GM06990 (cell line): ENCODE results near the gene GULP1.

Source experiments
- DNase-seq: peaks from one replicate; pipeline ENCODE4 v3.0.0-alpha.2; 2011; ENCODE audit not compliant: insufficient read length; ENCODE audit errors: extremely low read depth
- H3K27me3 ChIP-seq: replicated peaks from 2 replicates; pipeline ENCODE4 v1.6.0; 2011; ENCODE audit warnings: low read length; ENCODE audit not compliant: control insufficient read depth, insufficient read depth
- H3K36me3 ChIP-seq: 2 replicates; pipeline ENCODE4 v1.5.1; 2011; ENCODE audit warnings: low read length; ENCODE audit not compliant: control insufficient read depth, insufficient read depth
- H3K4me3 ChIP-seq: replicated peaks from 2 replicates; pipeline ENCODE4 v1.5.1; 2011; ENCODE audit warnings: low read depth, mild to moderate bottlenecking, control low read depth, low read length
- TF ChIP-seq, protein P1 (sequence below): IDR thresholded peaks from 2 replicates; pipeline ENCODE4 v1.5.1; 2011; ENCODE audit warnings: low read length, control low read depth, mild to moderate bottlenecking, inconsistent platforms; ENCODE audit not compliant: insufficient read depth, poor library complexity, severe bottlenecking

The GULP1 gene

DNA sequence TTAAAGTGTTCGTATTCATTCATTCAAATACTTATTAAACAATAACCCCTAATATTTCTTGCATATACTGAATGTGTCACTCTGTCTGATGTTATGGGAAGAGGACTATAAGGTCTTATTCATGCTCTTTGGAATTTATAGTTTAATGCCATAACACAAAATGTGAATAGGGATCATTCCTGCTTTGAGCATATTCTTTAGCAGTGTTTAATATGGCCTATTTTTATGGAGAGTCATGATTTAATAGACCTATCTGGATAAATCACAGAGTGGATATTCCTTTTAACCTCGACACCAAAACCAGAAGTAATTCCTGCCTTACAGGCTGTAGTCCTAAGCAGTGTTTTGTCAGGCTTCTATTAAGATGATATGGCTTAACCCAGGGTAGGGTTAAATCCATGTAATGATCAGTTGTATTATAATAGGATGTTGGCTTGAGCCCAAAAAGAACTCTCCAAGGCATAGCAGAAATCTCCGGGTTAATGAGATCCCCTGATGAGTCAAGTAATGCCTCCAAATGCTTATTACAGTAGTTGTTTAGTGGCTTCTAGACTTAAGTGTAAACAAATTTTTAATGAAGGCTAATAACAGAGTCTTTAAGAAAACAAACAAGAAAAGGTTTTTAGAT lies 54.3 kb downstream of the GULP1 start:
- H3K36me3 ChIP-seq: no peaks in the 10 kb centered on the region
- no peak for DNase-seq
- H3K4me3 ChIP-seq: no peak overlapping the region
- no peaks in the 10 kb centered on the region for H3K27me3 ChIP-seq
- TF ChIP-seq, protein P1, sequence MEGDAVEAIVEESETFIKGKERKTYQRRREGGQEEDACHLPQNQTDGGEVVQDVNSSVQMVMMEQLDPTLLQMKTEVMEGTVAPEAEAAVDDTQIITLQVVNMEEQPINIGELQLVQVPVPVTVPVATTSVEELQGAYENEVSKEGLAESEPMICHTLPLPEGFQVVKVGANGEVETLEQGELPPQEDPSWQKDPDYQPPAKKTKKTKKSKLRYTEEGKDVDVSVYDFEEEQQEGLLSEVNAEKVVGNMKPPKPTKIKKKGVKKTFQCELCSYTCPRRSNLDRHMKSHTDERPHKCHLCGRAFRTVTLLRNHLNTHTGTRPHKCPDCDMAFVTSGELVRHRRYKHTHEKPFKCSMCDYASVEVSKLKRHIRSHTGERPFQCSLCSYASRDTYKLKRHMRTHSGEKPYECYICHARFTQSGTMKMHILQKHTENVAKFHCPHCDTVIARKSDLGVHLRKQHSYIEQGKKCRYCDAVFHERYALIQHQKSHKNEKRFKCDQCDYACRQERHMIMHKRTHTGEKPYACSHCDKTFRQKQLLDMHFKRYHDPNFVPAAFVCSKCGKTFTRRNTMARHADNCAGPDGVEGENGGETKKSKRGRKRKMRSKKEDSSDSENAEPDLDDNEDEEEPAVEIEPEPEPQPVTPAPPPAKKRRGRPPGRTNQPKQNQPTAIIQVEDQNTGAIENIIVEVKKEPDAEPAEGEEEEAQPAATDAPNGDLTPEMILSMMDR: no peak

DNA sequence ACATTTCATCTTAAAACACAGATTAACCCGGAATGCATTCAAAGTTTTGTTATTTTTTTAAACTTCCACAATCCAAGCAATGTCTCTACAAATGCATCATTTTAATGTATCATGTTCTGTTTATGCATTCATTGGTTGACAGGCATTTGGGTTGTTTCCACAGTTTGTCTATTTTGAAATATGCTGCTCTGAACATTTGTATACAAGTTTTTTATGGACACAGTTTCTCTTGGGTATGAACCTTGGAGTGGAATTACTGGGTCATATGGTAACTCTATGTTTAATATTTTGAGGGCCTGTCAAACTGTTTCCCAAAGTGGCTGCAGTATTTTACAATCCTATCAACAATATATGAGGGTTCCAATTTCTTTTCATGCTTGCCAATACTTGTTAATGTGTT lies 57.3 kb downstream of the GULP1 start:
- no peaks in the 10 kb centered on the region for H3K27me3 ChIP-seq
- TF ChIP-seq, protein P1: no peak
- H3K4me3 ChIP-seq: no peak overlapping the region
- DNase-seq: no peak
- no peaks in the 10 kb centered on the region for H3K36me3 ChIP-seq

DNA sequence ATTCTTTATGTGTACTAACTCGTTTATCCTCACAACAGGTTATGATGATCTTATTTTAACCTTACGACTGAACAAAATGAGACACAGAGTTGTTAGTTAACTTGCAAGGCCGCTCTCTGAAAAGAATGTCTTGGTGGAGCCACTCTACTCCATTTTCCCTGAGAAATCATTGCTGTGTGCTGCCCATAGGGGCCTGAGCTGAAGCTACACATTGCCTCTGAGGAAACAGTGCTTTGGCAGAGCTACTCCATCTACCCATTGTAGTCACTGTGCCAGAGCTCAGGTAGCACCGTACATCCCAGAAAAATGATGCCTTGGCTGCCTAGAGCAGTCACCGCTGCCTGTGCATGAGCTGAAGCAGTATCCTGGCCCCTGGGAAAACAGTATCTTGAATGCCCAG lies 61.6 kb downstream of the GULP1 start:
- Histone ChIP-seq H3K27me3 (no peaks in the 10 kb centered on the region; the same call in 1 of the 2 replicates), H3K36me3 (no peaks in the 10 kb centered on the region), H3K4me3 (no peak overlapping the region)
- TF ChIP-seq, protein P1: no peak
- no peak for DNase-seq

DNA sequence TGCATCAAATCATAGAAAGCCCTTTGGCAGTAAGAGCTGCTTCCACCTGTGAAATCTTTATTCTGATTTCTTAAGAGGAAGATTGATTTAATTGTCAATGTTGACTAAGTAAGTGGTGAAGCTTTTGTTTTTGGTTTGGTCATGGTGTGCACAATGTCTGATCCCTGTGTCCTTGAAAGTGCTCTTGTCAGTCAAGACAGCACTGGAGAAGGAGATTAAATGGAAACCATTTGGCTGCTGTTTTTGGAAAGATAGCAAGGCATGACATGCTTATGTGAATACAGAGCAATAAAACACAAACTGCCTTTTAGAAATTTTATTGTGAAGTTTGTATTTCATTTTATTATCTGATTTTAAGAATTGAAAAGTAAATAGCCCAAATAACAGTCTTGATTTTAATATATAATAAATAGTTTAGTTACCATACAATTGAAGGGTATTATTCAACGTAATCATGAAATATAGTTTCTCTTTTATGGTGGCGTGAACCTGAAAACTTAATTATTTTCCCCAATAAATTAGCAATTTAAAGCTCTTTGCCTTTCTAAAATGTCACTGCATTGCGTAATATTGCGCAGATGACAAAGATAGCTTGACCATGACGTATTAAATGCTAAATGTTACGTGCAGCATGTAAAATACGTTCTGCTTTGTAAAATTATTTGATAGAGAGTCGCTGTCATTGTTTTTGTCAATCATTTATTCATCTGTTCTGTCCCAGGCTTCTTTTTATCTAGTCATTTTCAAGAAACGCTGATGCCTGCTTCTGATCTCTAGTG lies 69.0 kb downstream of the GULP1 start:
- TF ChIP-seq, protein P1: no peak
- no peaks in the 10 kb centered on the region for H3K36me3 ChIP-seq
- DNase-seq: no peak
- H3K4me3 ChIP-seq: no peak overlapping the region
- H3K27me3 ChIP-seq: no peaks in the 10 kb centered on the region

DNA sequence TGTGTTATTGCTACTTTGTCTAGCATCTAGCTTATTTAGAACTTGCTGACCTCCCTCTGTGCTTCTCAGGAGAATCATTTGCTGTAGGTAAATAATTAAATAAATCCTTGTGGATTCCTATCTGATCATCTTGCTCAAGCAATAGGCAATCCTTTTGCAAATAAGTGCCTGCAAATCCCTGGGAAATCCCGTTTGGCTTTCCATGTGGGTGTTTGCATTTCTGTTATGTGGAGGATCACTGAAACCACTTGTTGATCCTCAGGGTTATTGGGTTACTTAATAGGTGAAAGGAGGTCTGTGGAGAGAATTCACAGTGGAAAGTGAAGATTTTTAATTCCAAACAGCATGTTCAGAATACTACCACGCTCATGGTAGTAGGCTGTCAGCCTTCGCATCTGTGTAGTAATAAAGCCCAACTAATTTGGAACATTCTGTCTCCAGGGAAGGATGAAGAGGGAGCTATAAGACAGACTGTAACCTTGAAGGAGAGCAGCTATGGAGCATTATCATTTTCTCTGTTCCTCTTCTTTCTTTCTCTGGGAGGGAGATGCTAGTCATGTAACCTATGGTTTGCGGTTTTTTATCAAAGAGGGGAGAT lies 72.5 kb downstream of the GULP1 start:
- TF ChIP-seq, protein P1: no peak
- H3K36me3 ChIP-seq: no peaks in the 10 kb centered on the region
- DNase-seq: no peak
- H3K27me3 ChIP-seq: no peaks in the 10 kb centered on the region
- H3K4me3 ChIP-seq: no peak overlapping the region
